Gastroesophageal sphincter (tissue), 4 donors: ENCODE measurements around the gene STX10. TPM values are rescaled to one million over a fixed set of nuclear protein-coding genes. Genes with fewer than 3 reads are reported as not detected.
"Not testable (repeated sequence)": the region's sequence is repeated elsewhere in the genome, so short reads cannot be mapped to it uniquely, and the experiment has no call there.

Experiments
- ATAC-seq: fragments of 150-250 bp; one replicate; pipeline ENCODE4 v1.9.1; 2016; ENCODE audit warnings: mild to moderate bottlenecking, moderate library complexity
- H3K27ac ChIP-seq, 4 donors: fragments of 200-600 bp; sonication (generic) in 3 of 4; 1 replicate in 3 of 4; 2 replicates in 1 of 4; pipeline ENCODE4 v1.5.1; 2016 to 2019
- H3K27me3 ChIP-seq: fragments of 200-600 bp; sonication (generic); one replicate; pipeline ENCODE4 v1.5.1; 2019
- H3K36me3 ChIP-seq, 2 donors: fragments of 200-600 bp; sonication (generic); one replicate each; pipeline ENCODE4 v1.5.1; 2019; ENCODE audit warnings: control low read depth in 1 of 2
- H3K4me1 ChIP-seq, 3 donors: fragments of 200-600 bp; sonication (generic); 1 replicate in 2 of 3; 2 replicates in 1 of 3; pipeline ENCODE4 v1.5.1; 2016 to 2019; ENCODE audit warnings: control low read depth in 2 of 3
- H3K4me3 ChIP-seq, 2 donors: fragments of 200-600 bp; sonication (generic); one replicate each; pipeline ENCODE4 v1.5.1; 2019; ENCODE audit warnings: mild to moderate bottlenecking in 1 of 2, moderate library complexity in 1 of 2
- H3K9me3 ChIP-seq, 3 donors: fragments of 200-600 bp; sonication (generic); one replicate each; pipeline ENCODE4 v1.5.1; 2017 to 2019; ENCODE audit warnings: control low read depth in 2 of 3
- CTCF ChIP-seq, 4 experiments: fragments of 200-600 bp in 2 of 4; fragments of 450-650 bp in 2 of 4; sonication (generic) in 1 of 4; IDR thresholded peaks; one replicate each; pipeline ENCODE4 v1.5.1; 2017 to 2019; ENCODE audit warnings: antibody characterized with exemption in 4 of 4, mild to moderate bottlenecking in 2 of 4, moderate library complexity in 2 of 4
- EP300 ChIP-seq: sonication (generic); formaldehyde crosslinking; IDR thresholded peaks from one replicate; pipeline ENCODE4 v1.6.1; 2017; ENCODE audit warnings: antibody characterized with exemption, mild to moderate bottlenecking
- POLR2A ChIP-seq, 2 donors: fragments of 450-650 bp; IDR thresholded peaks; one replicate each; pipeline ENCODE4 v1.6.1; 2017; ENCODE audit warnings: antibody characterized with exemption in 2 of 2, mild to moderate bottlenecking in 2 of 2, moderate library complexity in 1 of 2
- POLR2AphosphoS5 ChIP-seq: sonication (generic); formaldehyde crosslinking; IDR thresholded peaks from one replicate; pipeline ENCODE4 v1.6.1; 2017; ENCODE audit warnings: antibody characterized with exemption
- WGBS, 2 donors: methylation state at CpG; one replicate each; pipeline ENCODE4 v1.1.5; 2018; ENCODE audit warnings: low coverage in 1 of 2; 5-methylcytosine and 5-hydroxymethylcytosine counted together
- total RNA-seq, 4 donors: library from RNA; depleted of rRNA; stranded (reverse); fragments of >200 nt; gene quantifications; one replicate each; pipeline ENCODE4 v1.1.0, GENCODE V29; 2016

STX10 gene
- total RNA-seq, 4 donors from 2014 or later: 45.1 to 69.0 (median 53.0) TPM

- WGBS, 2 donors: 78 to 89% methylated on average over 4 to 7 of the region's 8 CpGs
- no peak overlapping the region for H3K4me3 ChIP-seq
- H3K27me3 ChIP-seq: no peaks in the 10 kb centered on the region
- no peak overlapping the region for H3K27ac ChIP-seq
- no peaks in the 10 kb centered on the region for H3K36me3 ChIP-seq
- H3K4me1 ChIP-seq: peaks cover 0 to 19% (median 9%) of the 10 kb centered on the region in 3 donors
- ATAC-seq: no peak
- TF ChIP-seq POLR2A (IDR thresholded peaks at IDR 0.05) (no peak), EP300 (no peak), CTCF (IDR thresholded peaks at IDR 0.05) (no peak), POLR2AphosphoS5 (no peak)
- no peaks in the 10 kb centered on the region for H3K9me3 ChIP-seq
Observed at GRCh38 chr19:13176345-13176744, 26.2 kb upstream of the STX10 start.

- no peaks in the 10 kb centered on the region for H3K9me3 ChIP-seq
- 60% methylated on average over 1 of the region's 12 CpGs; no CpG with 5 or more reads in 1 of the 2 donors for WGBS, 2 donors
- H3K36me3 ChIP-seq: no peaks in the 10 kb centered on the region
- no peak overlapping the region for H3K4me3 ChIP-seq
- H3K4me1 ChIP-seq: peaks cover 0 to 23% (median 11%) of the 10 kb centered on the region in 3 donors
- H3K27me3 ChIP-seq: no peaks in the 10 kb centered on the region
- no peak for TF ChIP-seq CTCF (IDR thresholded peaks at IDR 0.05)
- peak overlapping the region in 2 of 4 donors; percentile 74 to 78 for H3K27ac ChIP-seq
- ATAC-seq: no peak
Observed at GRCh38 chr19:13173139-13173737, 23.1 kb upstream of the STX10 start.

- Histone ChIP-seq H3K36me3 (no peaks in the 10 kb centered on the region), H3K4me1 (peaks cover 0 to 30% (median 16%) of the 10 kb centered on the region in 3 donors), H3K27me3 (no peaks in the 10 kb centered on the region), H3K4me3 (no peak overlapping the region), H3K9me3 (no peaks in the 10 kb centered on the region), H3K27ac (peak overlapping the region in 3 of 4 donors; percentile 74 to 78 (median 77))
- 38 to 49% methylated on average over 4 to 11 of the region's 18 CpGs for WGBS, 2 donors
- peak; percentile 31 for ATAC-seq
- no peak for TF ChIP-seq EP300
- TF ChIP-seq POLR2AphosphoS5: peak; percentile 47
Observed at GRCh38 chr19:13172346-13173138, 22.4 kb upstream of the STX10 start.

GRCh38 chr19:13171146-13171545, 21.0 kb upstream of the STX10 start:
- H3K27me3 ChIP-seq: no peaks in the 10 kb centered on the region
- H3K4me3 ChIP-seq: no peak overlapping the region
- TF ChIP-seq POLR2A (IDR thresholded peaks at IDR 0.05) (no peak), EP300 (no peak), CTCF (IDR thresholded peaks at IDR 0.05) (no peak), POLR2AphosphoS5 (no peak)
- H3K9me3 ChIP-seq: no peaks in the 10 kb centered on the region
- peaks cover 0 to 44% (median 16%) of the 10 kb centered on the region in 3 donors for H3K4me1 ChIP-seq
- H3K27ac ChIP-seq: no peak overlapping the region
- ATAC-seq: no peak
- 88 to 89% methylated on average over 5 of the region's 7 CpGs for WGBS, 2 donors
- no peaks in the 10 kb centered on the region for H3K36me3 ChIP-seq

GRCh38 chr19:13169769-13170168, 19.6 kb upstream of the STX10 start:
- no peak for ATAC-seq

GRCh38 chr19:13166151-13166550, 16.0 kb upstream of the STX10 start:
- not testable (repeated sequence) for H3K27me3 ChIP-seq, ATAC-seq, H3K4me3 ChIP-seq, H3K9me3 ChIP-seq, H3K36me3 ChIP-seq
- WGBS, 2 donors: 100% methylated on average over 1 to 3 of the region's 3 CpGs
- Histone ChIP-seq H3K4me1 (peaks cover 0 to 72% (median 38%) of the 10 kb centered on the region in 3 donors), H3K27ac (peak overlapping the region in 3 of 4 donors; percentile 90 to 93 (median 91))

More at GRCh38 chr19:13169769-13170168, 19.6 kb upstream of the STX10 start:
- no peak for TF ChIP-seq CTCF (IDR thresholded peaks at IDR 0.05)
- no peak for TF ChIP-seq POLR2A (IDR thresholded peaks at IDR 0.05)
- no peak for TF ChIP-seq EP300
- no peak for TF ChIP-seq POLR2AphosphoS5
- H3K4me1 ChIP-seq: peaks cover 0 to 55% (median 20%) of the 10 kb centered on the region in 3 donors
- H3K27me3 ChIP-seq: no peaks in the 10 kb centered on the region
- no peaks in the 10 kb centered on the region for H3K36me3 ChIP-seq
- peak overlapping the region in 2 of 4 donors; percentile 22 to 44 for H3K27ac ChIP-seq
- 50% methylated on average over 2 of the region's 5 CpGs; no CpG with 5 or more reads in 1 of the 2 donors for whole genome bisulfite sequencing, 2 donors
- no peaks in the 10 kb centered on the region for H3K9me3 ChIP-seq
- no peak overlapping the region for H3K4me3 ChIP-seq
